Prostate gland (tissue), 2 donors: ENCODE measurements around the gene CBLL1. TPM values are rescaled to one million over a fixed set of nuclear protein-coding genes. Genes with fewer than 3 reads are reported as not detected.

ENCODE experiments used
- DNase-seq: peaks from one replicate; pipeline ENCODE4 v3.0.0-alpha.2; 2019; ENCODE audit warnings: low spot score
- H3K27ac ChIP-seq, 2 donors: fragments of 200-600 bp; sonication (generic); 2 replicates each; pipeline ENCODE4 v1.5.1; 2017 to 2019
- H3K27me3 ChIP-seq: fragments of 200-600 bp; sonication (generic); replicated peaks from 2 replicates; pipeline ENCODE4 v1.5.1; 2019; ENCODE audit not compliant: insufficient read depth
- H3K36me3 ChIP-seq, 2 donors: fragments of 200-600 bp; sonication (generic); 1 replicate in 1 of 2; 2 replicates in 1 of 2; pipeline versions ENCODE4 v1.5.1 to v1.8.1; 2017 to 2019
- H3K4me1 ChIP-seq: fragments of 200-600 bp; sonication (generic); replicated peaks from 2 replicates; pipeline ENCODE4 v1.5.1; 2019
- H3K4me3 ChIP-seq, 2 donors: fragments of 200-600 bp; sonication (generic); 2 replicates each; pipeline ENCODE4 v1.5.1; 2017 to 2019
- H3K9me3 ChIP-seq: fragments of 200-600 bp; sonication (generic); 2 replicates; pipeline ENCODE4 v1.5.1; 2017
- CTCF ChIP-seq, 4 experiments: fragments of 200-600 bp in 2 of 4; fragments of 450-650 bp in 2 of 4; sonication (generic) in 2 of 4; IDR thresholded peaks; 1 replicate in 3 of 4; 2 replicates in 1 of 4; pipeline ENCODE4 v1.5.1; 2016 to 2019; ENCODE audit warnings: antibody characterized with exemption in 4 of 4, mild to moderate bottlenecking in 2 of 4, moderate library complexity in 2 of 4
- POLR2A ChIP-seq: fragments of 450-650 bp; IDR thresholded peaks from one replicate; pipeline ENCODE4 v1.6.1; 2016; ENCODE audit warnings: antibody characterized with exemption, mild to moderate bottlenecking
- POLR2AphosphoS5 ChIP-seq: sonication (generic); formaldehyde crosslinking; IDR thresholded peaks from one replicate; pipeline ENCODE4 v1.6.1; 2017; ENCODE audit warnings: antibody characterized with exemption
- WGBS: methylation state at CpG from one replicate; pipeline ENCODE4 v1.1.5; 2018; 5-methylcytosine and 5-hydroxymethylcytosine counted together
- intact Hi-C: fragments of 100-400 bp; cut with DNase I; formaldehyde crosslinking; loops from one replicate; pipeline ENCODE4 v1.14.2; 2022
- total RNA-seq, 2 donors: library from RNA; depleted of rRNA; stranded (reverse); fragments of >200 nt; gene quantifications; one replicate each; pipeline ENCODE4 v1.1.0, GENCODE V29; 2016

CBLL1 gene
- total RNA-seq, 2 donors from 2014 or later: 35.3 to 49.2 TPM

DNA sequence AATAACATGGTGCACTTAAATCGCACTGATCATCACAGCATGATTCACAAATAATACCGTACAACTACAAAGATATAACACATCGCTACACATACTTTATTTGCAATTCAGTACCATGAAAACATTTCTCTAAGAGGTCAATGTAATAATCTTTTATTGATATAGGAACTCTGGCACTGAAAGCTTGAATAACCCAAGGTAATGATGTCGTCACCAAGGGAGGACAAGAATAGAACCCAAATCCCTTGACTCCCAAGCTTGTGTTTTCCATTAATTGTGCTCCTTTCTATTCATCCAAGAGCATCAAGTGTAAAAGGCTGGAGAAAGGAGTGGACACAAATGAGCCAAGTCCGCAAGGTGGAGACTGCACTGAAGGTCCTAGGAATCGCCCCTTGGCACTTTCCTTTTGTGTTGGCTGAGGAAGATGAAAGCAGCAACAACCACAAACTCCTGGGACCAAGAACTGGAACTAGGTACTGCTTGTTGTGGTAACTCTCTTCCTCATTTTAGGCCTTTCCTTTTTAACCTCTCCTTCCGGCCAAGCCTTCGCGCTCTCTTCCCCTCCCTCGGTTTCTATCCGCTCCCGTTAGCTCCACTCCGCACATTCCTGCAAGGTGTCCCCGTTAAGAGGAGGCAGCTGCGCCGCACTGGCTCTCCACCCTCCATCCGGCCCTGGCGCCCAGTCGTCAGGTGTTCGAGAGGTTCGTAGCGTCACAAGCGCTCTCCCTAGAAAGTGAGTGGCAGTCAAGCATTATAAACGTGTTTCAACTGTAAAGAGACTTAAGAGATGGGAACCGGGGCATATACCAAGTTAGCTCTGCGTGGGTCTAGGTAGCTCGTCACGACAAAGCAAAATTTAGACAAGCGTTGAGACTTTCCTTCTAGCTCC is 1.0 kb upstream of the CBLL1 start:
- intact Hi-C loops: loop anchor here (1.0 to 10.0 kb wide), 3 partner anchors 34 to 402 kb away; no protein-coding TSS in a partner anchor
- WGBS: 13% methylated on average over 29 of the region's 29 CpGs
- no peak for TF ChIP-seq POLR2A
- no peak for TF ChIP-seq POLR2AphosphoS5
- no peak for TF ChIP-seq CTCF (IDR thresholded peaks at IDR 0.05)
- no peaks in the 10 kb centered on the region for H3K9me3 ChIP-seq
- no peaks in the 10 kb centered on the region for H3K27me3 ChIP-seq
- peak overlapping the region; percentile 71 to 73 for H3K4me3 ChIP-seq
- DNase-seq: peak; percentile 44
- no peaks in the 10 kb centered on the region for H3K4me1 ChIP-seq
- H3K27ac ChIP-seq: peak overlapping the region; percentile 89 to 95
- H3K36me3 ChIP-seq: no peaks in the 10 kb centered on the region

- no peaks in the 10 kb centered on the region for H3K4me1 ChIP-seq
- H3K27ac ChIP-seq: peak overlapping the region; percentile 89 to 95
- H3K27me3 ChIP-seq: no peaks in the 10 kb centered on the region
- no peak for DNase-seq
- under 1% methylated on average over 22 of the region's 22 CpGs for WGBS
- no peaks in the 10 kb centered on the region for H3K36me3 ChIP-seq
- peak overlapping the region; percentile 71 to 73 for H3K4me3 ChIP-seq
- no peak for TF ChIP-seq POLR2A
- TF ChIP-seq POLR2AphosphoS5: no peak
- TF ChIP-seq CTCF (IDR thresholded peaks at IDR 0.05): no peak
- intact Hi-C loops: loop anchor here (5.0 to 10.0 kb wide), 2 partner anchors 33 to 400 kb away; no protein-coding TSS in a partner anchor
- no peaks in the 10 kb centered on the region for H3K9me3 ChIP-seq
Observed at GRCh38 chr7:107744345-107744750, 406 bp downstream of the CBLL1 start.

DNA sequence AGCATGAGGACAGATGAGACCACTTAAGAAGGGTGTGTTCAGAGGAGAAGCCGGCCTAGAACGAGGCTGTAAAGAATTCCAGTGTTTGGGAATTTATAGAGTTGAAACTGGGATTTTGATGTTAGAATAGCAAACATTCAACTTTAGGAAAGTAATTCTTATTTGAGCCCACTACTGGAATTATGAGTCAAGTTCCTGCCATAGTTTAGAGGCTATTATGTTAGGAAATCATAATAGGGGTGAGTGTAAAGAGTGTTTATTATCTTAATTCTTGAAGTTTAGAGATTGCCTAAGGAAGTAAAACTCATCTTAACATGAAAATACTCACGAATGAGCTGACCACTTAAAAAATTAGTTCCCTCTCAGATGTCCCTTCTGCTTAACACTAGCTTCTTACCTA is 2.1 kb downstream of the CBLL1 start:
- peak overlapping the region in 1 of 2 donors; percentile 95 for H3K27ac ChIP-seq
- no peaks in the 10 kb centered on the region for H3K9me3 ChIP-seq
- H3K36me3 ChIP-seq: no peaks in the 10 kb centered on the region
- TF ChIP-seq CTCF (IDR thresholded peaks at IDR 0.05) (no peak), POLR2AphosphoS5 (no peak), POLR2A (no peak)
- intact Hi-C loops: loop anchor here (10.0 kb wide), 1 partner anchor 399 kb away; no protein-coding TSS in a partner anchor
- H3K27me3 ChIP-seq: no peaks in the 10 kb centered on the region
- no peaks in the 10 kb centered on the region for H3K4me1 ChIP-seq
- 52% methylated on average over 3 of the region's 3 CpGs for WGBS
- DNase-seq: no peak
- peak overlapping the region in 1 of 2 donors; percentile 71 for H3K4me3 ChIP-seq

GRCh38 chr7:107751113-107751512 is 7.2 kb downstream of the CBLL1 start:
- Histone ChIP-seq H3K27me3 (no peaks in the 10 kb centered on the region), H3K4me3 (no peak overlapping the region), H3K36me3 (no peaks in the 10 kb centered on the region), H3K27ac (no peak overlapping the region), H3K9me3 (no peaks in the 10 kb centered on the region), H3K4me1 (no peaks in the 10 kb centered on the region)
- no peak for DNase-seq
- TF ChIP-seq CTCF (IDR thresholded peaks at IDR 0.05) (no peak), POLR2A (no peak), POLR2AphosphoS5 (no peak)
- 97% methylated on average over 7 of the region's 7 CpGs for WGBS
- intact Hi-C loops: no loop called here

DNA sequence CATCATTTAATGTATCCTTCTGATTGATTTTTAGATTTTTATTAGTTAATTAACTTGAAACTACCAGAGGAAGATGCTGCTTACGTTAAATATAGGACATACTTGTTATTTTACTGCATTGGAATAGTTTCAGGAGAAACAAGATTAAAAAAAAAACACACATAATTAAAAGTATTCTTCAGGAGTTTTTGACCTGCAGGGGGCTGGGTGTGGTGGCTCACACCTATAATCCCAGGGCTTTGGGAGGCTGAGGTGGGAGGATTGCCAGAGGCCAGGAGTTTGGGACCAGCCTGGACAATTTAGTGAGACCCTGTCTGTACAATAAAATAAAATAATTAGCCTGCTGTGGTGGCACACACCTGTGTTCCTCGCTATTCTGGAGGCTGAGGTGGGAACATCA is 10.7 kb downstream of the CBLL1 start:
- peaks cover 0 to 17% of the 10 kb centered on the region in 2 donors for H3K36me3 ChIP-seq
- H3K4me1 ChIP-seq: no peaks in the 10 kb centered on the region
- no peaks in the 10 kb centered on the region for H3K9me3 ChIP-seq
- 99% methylated on average over 2 of the region's 2 CpGs for WGBS
- H3K27ac ChIP-seq: no peak overlapping the region
- no peak overlapping the region for H3K4me3 ChIP-seq
- no peak for DNase-seq
- intact Hi-C loops: no loop called here
- TF ChIP-seq POLR2A (no peak), CTCF (IDR thresholded peaks at IDR 0.05) (no peak), POLR2AphosphoS5 (no peak)
- H3K27me3 ChIP-seq: no peaks in the 10 kb centered on the region
